ENCODE data around the gene KCNQ1OT1. TPM values are rescaled to one million over a fixed set of nuclear protein-coding genes. Genes with fewer than 3 reads are reported as not detected.

The KCNQ1OT1 gene
- total RNA-seq, 1 experiment from 2014 or later, result 1.3 TPM

DNA sequence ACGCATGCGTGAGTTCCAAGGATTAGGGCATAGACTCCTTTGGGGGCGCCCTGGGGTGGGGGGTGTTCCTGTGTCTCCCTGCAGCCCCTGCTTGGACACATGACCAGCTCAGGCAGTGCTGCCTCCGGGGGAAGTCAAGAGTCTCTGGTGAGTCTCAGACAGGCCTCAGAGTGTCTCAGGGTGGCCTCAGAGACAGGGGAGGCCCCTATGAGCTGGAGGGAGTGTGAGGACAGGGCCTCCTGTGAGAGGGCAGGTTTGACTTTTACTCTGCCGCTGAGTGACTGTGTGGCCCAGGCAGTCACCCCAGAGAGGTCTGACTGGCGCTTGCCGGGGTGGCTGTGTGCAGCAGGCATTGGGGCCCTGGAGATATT lies 41.2 kb upstream of the KCNQ1OT1 start:
- CTCF ChIA-PET, result interaction anchor here (0.7 to 0.9 kb wide), 2 partner anchors 208 to 212 kb away, joined by 3 read pairs; no protein-coding TSS in a partner anchor
- H3K4me3 Mint-ChIP-seq (ENCODE audit: low read depth, unreplicated experiment), result no peak overlapping the region
- intact Hi-C loops (cut with micrococcal nuclease; ENCODE audit: unreplicated experiment), result no loop called here
- H3K9me3 Mint-ChIP-seq (ENCODE audit: low read depth, unreplicated experiment), result no peaks in the 10 kb centered on the region
- H3K27me3 Mint-ChIP-seq (ENCODE audit: unreplicated experiment), result no peaks in the 10 kb centered on the region
- DNase-seq, result no peak
- no peak overlapping the region for H3K27ac Mint-ChIP-seq (ENCODE audit: unreplicated experiment)
- no TSS peak for BruUV-seq (replicated peaks)
- no peaks in the 10 kb centered on the region for H3K36me3 Mint-ChIP-seq (ENCODE audit: insufficient read depth, unreplicated experiment)
- TF ChIP-seq, protein P1, sequence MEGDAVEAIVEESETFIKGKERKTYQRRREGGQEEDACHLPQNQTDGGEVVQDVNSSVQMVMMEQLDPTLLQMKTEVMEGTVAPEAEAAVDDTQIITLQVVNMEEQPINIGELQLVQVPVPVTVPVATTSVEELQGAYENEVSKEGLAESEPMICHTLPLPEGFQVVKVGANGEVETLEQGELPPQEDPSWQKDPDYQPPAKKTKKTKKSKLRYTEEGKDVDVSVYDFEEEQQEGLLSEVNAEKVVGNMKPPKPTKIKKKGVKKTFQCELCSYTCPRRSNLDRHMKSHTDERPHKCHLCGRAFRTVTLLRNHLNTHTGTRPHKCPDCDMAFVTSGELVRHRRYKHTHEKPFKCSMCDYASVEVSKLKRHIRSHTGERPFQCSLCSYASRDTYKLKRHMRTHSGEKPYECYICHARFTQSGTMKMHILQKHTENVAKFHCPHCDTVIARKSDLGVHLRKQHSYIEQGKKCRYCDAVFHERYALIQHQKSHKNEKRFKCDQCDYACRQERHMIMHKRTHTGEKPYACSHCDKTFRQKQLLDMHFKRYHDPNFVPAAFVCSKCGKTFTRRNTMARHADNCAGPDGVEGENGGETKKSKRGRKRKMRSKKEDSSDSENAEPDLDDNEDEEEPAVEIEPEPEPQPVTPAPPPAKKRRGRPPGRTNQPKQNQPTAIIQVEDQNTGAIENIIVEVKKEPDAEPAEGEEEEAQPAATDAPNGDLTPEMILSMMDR (IDR thresholded peaks at IDR 0.05; ENCODE audit: unreplicated experiment), result no peak
- peaks cover 17% of the 10 kb centered on the region for H3K4me1 Mint-ChIP-seq (ENCODE audit: low read depth, unreplicated experiment)

DNA sequence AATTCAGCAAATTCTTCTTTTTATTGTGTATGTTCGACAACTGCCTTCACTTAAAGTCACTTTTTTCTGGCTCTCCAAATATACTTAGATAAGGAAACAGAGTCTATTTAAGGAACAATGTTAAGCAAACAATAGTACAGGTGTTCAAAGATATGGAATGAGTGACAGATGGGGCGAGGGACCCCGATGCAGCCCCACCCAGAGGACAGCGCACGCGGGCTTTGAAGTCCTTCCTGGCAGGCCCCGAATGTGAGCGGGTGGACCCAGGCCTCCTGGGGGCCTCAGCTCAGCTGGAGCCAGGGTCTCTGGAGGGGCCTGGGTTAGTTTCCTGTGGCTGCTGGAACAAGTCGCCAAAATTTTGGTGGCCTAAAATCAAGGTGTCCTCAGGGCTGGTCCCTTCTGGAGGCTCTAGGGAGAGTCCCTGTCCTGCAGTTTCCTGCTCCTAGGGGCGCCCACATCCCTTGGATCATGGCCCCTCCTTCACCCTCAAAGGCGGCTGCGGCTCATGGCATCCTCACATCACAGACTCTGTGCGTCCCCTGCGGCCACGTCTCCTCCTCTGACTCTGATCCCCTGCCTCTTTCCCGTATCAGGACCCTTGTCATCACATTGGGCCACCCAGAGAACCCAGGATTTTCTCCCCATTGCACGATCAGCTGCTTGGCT lies 40.6 kb upstream of the KCNQ1OT1 start:
- Mint-ChIP-seq H3K4me1 (ENCODE audit: low read depth, unreplicated experiment) (peaks cover 17% of the 10 kb centered on the region), H3K36me3 (ENCODE audit: insufficient read depth, unreplicated experiment) (no peaks in the 10 kb centered on the region), H3K27ac (ENCODE audit: unreplicated experiment) (no peak overlapping the region), H3K4me3 (ENCODE audit: low read depth, unreplicated experiment) (no peak overlapping the region), H3K9me3 (ENCODE audit: low read depth, unreplicated experiment) (no peaks in the 10 kb centered on the region), H3K27me3 (ENCODE audit: unreplicated experiment) (no peaks in the 10 kb centered on the region)
- BruUV-seq (replicated peaks), result no TSS peak
- TF ChIP-seq, protein P1 (IDR thresholded peaks at IDR 0.05; ENCODE audit: unreplicated experiment), result no peak
- intact Hi-C loops (cut with micrococcal nuclease; ENCODE audit: unreplicated experiment), result no loop called here
- no peak for DNase-seq
- CTCF ChIA-PET, result interaction anchor here (0.7 kb wide), 1 partner anchor 211 kb away, joined by 3 read pairs; no protein-coding TSS in a partner anchor

DNA sequence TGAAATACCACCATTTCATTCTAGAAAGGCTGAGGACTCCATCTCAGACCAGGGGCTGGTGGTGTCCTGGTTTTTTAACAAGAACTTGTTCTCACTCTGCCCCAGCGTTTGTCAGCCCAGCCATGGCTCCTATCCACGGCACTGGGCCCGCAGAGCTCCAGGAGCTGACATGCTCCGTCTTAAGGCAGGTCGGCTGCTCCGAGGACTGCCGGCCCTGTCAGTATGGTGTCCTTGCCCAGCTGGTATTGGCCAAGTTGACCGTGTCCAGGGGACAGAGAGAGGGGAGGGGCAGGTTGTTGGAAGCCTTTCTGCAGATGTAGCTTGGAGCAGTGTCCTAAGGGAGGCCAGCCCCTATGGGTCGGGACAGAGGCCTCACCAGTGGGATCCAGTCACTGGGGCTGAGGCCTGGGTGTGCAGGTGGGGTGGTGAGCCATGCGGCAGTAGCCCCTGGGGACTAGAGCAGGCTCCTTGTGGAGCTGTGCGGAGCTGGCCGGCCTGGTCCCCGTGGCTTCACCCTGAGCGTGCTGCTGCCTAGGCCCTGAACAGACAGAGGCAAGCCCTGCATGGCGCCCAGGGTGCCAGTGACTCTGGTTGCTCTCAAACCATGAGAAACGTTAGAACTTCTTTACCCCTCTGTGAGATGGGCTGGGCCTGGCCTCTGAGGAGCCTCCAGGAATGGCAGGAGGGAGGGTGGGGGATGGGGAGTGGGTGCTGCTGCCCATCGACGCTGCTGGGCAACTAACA lies 39.9 kb upstream of the KCNQ1OT1 start:
- H3K27ac Mint-ChIP-seq (ENCODE audit: unreplicated experiment), result no peak overlapping the region
- DNase-seq, result no peak
- no peak overlapping the region for H3K4me3 Mint-ChIP-seq (ENCODE audit: low read depth, unreplicated experiment)
- H3K4me1 Mint-ChIP-seq (ENCODE audit: low read depth, unreplicated experiment), result peaks cover 17% of the 10 kb centered on the region
- intact Hi-C loops (cut with micrococcal nuclease; ENCODE audit: unreplicated experiment), result no loop called here
- H3K27me3 Mint-ChIP-seq (ENCODE audit: unreplicated experiment), result no peaks in the 10 kb centered on the region
- CTCF ChIA-PET, result no interaction called here
- no peaks in the 10 kb centered on the region for H3K9me3 Mint-ChIP-seq (ENCODE audit: low read depth, unreplicated experiment)
- TF ChIP-seq, protein P1 (IDR thresholded peaks at IDR 0.05; ENCODE audit: unreplicated experiment), result no peak
- no peaks in the 10 kb centered on the region for H3K36me3 Mint-ChIP-seq (ENCODE audit: insufficient read depth, unreplicated experiment)
- no TSS peak for BruUV-seq (replicated peaks)

DNA sequence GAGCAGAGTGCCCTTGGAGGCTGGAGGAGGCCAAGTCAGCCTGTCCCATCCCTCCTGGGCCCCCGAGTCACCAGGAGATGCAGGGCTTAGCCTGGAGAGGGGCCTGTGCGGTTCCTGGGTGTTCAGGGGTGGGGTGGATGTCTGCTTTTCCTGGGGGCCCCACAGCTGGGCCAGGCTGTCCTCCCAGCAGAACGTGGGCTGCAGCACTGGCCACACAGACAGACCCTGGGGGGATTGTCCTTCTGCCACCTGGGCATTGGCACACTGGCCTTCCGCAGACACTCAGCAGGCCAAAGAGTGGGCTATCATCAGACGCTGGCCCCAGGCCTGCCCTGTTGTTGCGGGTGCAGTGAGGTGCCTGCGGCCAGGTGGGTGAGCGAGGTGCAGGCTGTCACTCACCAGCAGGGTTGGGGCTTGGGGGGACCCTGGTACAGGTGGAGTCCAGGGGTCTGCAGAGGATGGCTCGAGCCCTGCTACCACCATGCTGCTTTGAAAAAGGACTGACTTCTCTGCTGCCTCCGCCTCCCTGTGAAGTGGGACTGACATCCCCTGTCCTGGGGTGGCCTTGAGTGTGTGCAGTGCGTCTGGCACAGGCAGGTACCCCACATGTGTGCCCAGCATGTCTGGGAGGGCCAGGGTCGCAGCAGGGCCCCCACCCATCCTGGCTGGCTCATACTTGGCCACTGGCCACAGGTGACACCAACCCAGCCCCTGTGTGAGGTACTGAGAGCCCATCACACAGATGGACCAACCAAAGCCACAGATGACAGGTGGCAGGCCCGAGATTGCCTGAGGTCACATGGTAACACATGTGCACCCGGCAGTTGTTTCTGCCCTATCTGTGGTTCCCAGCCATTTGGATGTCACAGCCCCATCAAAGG lies 39.0 kb upstream of the KCNQ1OT1 start:
- no TSS peak for BruUV-seq (replicated peaks)
- Mint-ChIP-seq H3K27me3 (ENCODE audit: unreplicated experiment) (no peaks in the 10 kb centered on the region), H3K4me1 (ENCODE audit: low read depth, unreplicated experiment) (peaks cover 17% of the 10 kb centered on the region)

More for the DNA sequence above, 39.0 kb upstream of the KCNQ1OT1 start:
- H3K4me3 Mint-ChIP-seq (ENCODE audit: low read depth, unreplicated experiment), result no peak overlapping the region
- intact Hi-C loops (cut with micrococcal nuclease; ENCODE audit: unreplicated experiment), result no loop called here
- TF ChIP-seq, protein P1 (IDR thresholded peaks at IDR 0.05; ENCODE audit: unreplicated experiment), result no peak
- CTCF ChIA-PET, result no interaction called here
- H3K36me3 Mint-ChIP-seq (ENCODE audit: insufficient read depth, unreplicated experiment), result no peaks in the 10 kb centered on the region
- DNase-seq, result no peak
- H3K9me3 Mint-ChIP-seq (ENCODE audit: low read depth, unreplicated experiment), result no peaks in the 10 kb centered on the region
- no peak overlapping the region for H3K27ac Mint-ChIP-seq (ENCODE audit: unreplicated experiment)

Data from Calu3 (cell line).